HepG2 (cell line): ENCODE data around the gene SHC3. TPM values are rescaled to one million over a fixed set of nuclear protein-coding genes. Genes with fewer than 3 reads are reported as not detected.

Source experiments
- GLI4 ChIP-seq: sonication (generic); formaldehyde crosslinking; IDR thresholded peaks from 2 replicates; pipeline ENCODE4 v1.5.1; 2020; ENCODE audit warnings: missing genetic modification reagents, mild to moderate bottlenecking, moderate library complexity, borderline replicate concordance
- MTF2 ChIP-seq: sonication (generic); formaldehyde crosslinking; IDR thresholded peaks from 2 replicates; pipeline ENCODE4 v1.5.0; 2020; ENCODE audit warnings: missing genetic modification reagents, borderline replicate concordance
- YEATS2 ChIP-seq: sonication (generic); formaldehyde crosslinking; IDR thresholded peaks from 2 replicates; pipeline ENCODE4 v1.4.0; 2020; ENCODE audit warnings: missing genetic modification reagents, borderline replicate concordance
- ZNF646 ChIP-seq: sonication (generic); formaldehyde crosslinking; IDR thresholded peaks from 2 replicates; pipeline ENCODE4 v1.9.0; 2021; ENCODE audit warnings: mild to moderate bottlenecking, missing genetic modification reagents
- polyA plus RNA-seq, 8 experiments: library from polyadenylated mRNA; depleted of rRNA in 3 of 8; stranded (reverse) in 7 of 8; unstranded in 1 of 8; fragments of >200 nt; fragmentation: Illumina TruSeq in 4 of 8; extraction: Trizol in 4 of 8; gene quantifications; 2 replicates each; pipeline versions ENCODE4 v1.2.1 to v1.2.3, GENCODE V29; 2011 to 2016; ENCODE audit warnings: low read depth in 4 of 8, missing spikeins in 1 of 8, mixed read lengths in 1 of 8; ENCODE audit not compliant: insufficient read depth in 1 of 8
- total RNA-seq, 5 experiments: library from RNA; depleted of rRNA; stranded (reverse); fragments of >200 nt; fragmentation: Illumina TruSeq; extraction: Trizol; gene quantifications; 2 replicates each; pipeline ENCODE4 v1.2.3, GENCODE V29; 2016; ENCODE audit warnings: low read depth in 1 of 5
- TF ChIP-seq, protein P1 (sequence below), 2 experiments: fragments of 450-650 bp in 1 of 2; sonication (generic) in 1 of 2; formaldehyde crosslinking in 1 of 2; IDR thresholded peaks; 2 replicates each; pipeline versions ENCODE4 v1.6.1 to v1.8.0; 2016 to 2022; ENCODE audit warnings: antibody characterized with exemption in 1 of 2, mild to moderate bottlenecking in 1 of 2, missing genetic modification reagents in 1 of 2

SHC3 gene
- total and polyA plus RNA-seq, 2 of the 13 experiments (the other 11 are each of a cell fraction or from before 2014, with no cell fraction given): 0.09 to 0.89 TPM

DNA sequence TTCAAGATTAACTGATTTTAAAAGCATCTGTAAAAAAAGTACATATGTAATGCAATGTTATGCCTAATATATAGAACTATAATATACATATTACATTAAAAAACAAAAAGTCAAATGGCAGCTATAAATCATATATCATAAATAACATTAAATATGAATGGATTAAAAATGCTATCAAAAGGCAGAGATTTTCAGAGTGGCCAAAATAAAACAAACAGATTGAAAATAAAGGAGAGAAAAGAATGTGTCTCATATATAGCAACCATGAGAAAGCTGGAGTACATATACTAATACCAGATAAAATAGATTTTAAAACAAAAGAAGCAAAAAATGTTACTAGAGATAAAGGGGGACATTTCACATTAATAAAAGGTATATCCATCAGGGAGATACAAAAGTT is 148.8 kb downstream of the SHC3 start (continued):
- TF ChIP-seq ZNF646 (CRISPR knock-in tag): no peak
- TF ChIP-seq, protein P1, sequence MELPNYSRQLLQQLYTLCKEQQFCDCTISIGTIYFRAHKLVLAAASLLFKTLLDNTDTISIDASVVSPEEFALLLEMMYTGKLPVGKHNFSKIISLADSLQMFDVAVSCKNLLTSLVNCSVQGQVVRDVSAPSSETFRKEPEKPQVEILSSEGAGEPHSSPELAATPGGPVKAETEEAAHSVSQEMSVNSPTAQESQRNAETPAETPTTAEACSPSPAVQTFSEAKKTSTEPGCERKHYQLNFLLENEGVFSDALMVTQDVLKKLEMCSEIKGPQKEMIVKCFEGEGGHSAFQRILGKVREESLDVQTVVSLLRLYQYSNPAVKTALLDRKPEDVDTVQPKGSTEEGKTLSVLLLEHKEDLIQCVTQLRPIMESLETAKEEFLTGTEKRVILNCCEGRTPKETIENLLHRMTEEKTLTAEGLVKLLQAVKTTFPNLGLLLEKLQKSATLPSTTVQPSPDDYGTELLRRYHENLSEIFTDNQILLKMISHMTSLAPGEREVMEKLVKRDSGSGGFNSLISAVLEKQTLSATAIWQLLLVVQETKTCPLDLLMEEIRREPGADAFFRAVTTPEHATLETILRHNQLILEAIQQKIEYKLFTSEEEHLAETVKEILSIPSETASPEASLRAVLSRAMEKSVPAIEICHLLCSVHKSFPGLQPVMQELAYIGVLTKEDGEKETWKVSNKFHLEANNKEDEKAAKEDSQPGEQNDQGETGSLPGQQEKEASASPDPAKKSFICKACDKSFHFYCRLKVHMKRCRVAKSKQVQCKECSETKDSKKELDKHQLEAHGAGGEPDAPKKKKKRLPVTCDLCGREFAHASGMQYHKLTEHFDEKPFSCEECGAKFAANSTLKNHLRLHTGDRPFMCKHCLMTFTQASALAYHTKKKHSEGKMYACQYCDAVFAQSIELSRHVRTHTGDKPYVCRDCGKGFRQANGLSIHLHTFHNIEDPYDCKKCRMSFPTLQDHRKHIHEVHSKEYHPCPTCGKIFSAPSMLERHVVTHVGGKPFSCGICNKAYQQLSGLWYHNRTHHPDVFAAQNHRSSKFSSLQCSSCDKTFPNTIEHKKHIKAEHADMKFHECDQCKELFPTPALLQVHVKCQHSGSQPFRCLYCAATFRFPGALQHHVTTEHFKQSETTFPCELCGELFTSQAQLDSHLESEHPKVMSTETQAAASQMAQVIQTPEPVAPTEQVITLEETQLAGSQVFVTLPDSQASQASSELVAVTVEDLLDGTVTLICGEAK (IDR thresholded peaks at IDR 0.05): no peak
- TF ChIP-seq, protein P1 (CRISPR knock-in tag; IDR thresholded peaks at IDR 0.05): no peak
- no peak for TF ChIP-seq MTF2 (CRISPR knock-in tag)
- TF ChIP-seq GLI4 (CRISPR knock-in tag): no peak
- no peak for TF ChIP-seq YEATS2 (CRISPR knock-in tag)
